ENCODE results near the gene SLC28A1.
A peak's percentile ranks its signal among the peaks of the same experiment; 100 is the strongest.
"Not testable (repeated sequence)": the region's sequence is repeated elsewhere in the genome, so short reads cannot be mapped to it uniquely, and the experiment has no call there.

Gene SLC28A1

DNA sequence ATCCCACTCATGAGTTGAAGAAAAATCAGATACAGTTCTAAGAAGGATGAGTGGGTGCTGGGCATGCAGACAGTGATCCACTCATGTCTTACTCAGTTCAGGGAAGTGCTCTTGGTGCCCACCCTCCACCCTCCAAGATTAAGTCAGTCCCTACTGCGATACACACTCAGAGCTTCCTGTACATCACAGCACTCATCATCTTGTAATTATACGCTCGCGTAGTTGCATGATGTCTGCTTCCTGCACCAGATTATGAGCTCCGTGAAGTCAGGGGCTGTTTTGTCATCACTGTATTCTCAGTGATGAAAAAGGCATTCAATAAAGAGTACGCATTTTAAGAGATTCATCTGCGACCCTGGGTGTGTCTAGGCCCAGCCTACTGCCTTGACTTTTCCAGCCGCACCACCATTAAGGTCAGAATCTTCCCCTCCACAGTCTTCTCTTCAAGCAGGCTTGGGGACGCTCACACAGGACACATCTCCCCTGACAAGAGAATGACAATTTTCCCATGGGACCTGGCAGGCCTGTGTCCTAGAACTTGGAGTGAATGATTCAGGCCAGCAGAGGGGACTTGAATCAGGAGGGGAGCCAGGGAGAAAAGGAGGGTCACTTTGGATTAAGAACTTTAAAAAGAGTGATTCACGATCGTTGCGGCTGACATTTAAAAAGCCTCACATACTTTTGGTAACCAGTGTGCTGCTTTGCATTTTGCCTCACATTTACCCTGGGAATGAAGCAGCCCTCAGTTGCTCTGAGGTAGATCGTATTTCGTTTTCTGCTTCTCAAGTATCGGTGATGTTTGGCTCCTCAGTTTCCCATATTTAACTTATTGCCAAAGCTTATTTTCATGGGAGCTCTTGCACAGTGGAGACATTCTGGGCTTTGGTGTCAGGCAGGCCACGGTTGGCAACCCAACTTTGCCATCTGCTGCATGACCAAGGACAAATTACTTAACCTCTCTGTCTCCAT, 89.3 kb downstream of the SLC28A1 start:
- no peak for DNase-seq

- DNase-seq: no peak
Observed at GRCh38 chr15:84975871-84976351, 91.4 kb downstream of the SLC28A1 start.

DNA sequence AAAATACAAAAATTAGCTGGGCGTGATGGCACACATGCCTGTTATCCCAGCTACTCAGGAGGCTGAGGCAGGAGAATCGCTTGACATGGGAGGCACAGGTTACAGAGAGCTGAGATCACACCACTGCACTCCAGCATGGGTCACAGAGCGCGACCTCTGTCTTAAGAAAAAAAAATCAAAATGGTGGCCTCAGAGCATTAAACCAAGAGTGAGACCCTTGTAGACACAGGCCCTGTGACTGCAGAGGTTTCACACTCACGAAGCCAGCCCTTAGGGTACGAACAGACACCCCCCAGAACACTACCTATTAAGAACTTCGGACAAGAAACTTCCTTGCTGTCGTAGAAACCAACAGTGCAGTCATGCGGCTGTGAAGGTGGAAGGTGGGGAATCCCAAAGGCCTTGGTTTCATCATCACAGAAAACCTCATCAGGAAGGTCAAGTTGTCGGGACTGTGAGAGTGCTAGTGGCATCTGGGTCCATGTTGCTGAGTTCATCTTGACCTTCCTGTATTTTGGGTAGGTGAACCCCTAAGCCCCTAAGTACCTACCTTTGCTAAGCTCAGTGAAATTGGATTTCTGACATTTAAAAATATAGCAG, 92.4 kb downstream of the SLC28A1 start:
- no peak for DNase-seq

DNA sequence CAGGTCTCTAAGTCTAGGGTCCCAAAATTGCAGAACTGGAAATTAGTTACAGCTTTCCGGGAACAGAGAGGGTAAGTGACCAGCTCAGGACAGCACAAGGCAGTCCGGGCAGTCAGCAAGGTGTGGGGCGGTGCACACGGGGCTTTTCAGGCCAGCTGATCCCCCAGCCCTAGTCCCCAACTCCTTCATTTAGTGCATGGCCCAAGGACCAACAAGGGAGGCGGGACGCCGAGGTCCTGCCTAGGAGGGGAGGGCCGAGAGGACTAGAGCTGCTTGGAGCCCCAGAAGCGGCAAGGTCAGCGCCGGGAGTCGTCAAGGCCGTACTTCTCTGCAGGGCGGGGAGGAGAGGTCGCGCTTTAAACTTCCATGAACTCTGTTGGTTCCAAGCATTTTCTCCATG, 95.2 kb downstream of the SLC28A1 start:
- DNase-seq: no peak

GRCh38 chr15:84980196-84981053, 96.0 kb downstream of the SLC28A1 start:
- peak; percentile 2 for DNase-seq

- peak; percentile 20 for DNase-seq
Observed at GRCh38 chr15:84981054-84981710, 96.7 kb downstream of the SLC28A1 start.

DNA sequence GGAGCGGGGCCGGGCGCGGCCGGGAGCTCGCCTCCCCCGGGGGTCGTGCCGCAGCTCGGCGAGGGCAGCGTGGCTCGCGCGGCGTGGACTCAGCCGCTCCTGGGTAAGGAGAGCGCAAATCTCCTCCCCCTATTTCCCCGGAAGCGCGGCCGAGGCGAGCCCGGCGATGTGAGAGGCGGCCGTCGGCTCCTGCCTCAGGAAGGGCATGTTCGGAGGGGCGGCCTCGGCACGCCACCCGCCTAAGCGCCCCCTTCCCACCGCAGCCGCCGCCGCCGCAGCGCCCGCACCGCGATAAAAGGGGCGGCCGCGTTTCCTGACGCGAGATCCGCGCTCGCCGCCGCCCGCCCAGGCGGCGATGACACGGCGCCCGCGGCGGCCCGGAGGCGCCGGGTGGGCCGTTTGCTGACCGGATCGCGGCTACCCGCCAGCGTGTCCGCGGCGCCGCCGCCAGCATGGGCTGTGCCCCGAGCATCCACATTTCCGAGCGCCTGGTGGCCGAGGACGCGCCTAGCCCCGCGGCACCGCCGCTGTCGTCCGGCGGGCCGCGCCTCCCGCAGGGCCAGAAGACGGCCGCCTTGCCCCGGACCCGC, 97.3 kb downstream of the SLC28A1 start, which contains the start of gene PDE8A:
Gene PDE8A (plus strand): TSS at position 146 of the 590 bp plus-strand sequence. CDS start 307 bp downstream, at position 453.
- no peak for DNase-seq

DNA sequence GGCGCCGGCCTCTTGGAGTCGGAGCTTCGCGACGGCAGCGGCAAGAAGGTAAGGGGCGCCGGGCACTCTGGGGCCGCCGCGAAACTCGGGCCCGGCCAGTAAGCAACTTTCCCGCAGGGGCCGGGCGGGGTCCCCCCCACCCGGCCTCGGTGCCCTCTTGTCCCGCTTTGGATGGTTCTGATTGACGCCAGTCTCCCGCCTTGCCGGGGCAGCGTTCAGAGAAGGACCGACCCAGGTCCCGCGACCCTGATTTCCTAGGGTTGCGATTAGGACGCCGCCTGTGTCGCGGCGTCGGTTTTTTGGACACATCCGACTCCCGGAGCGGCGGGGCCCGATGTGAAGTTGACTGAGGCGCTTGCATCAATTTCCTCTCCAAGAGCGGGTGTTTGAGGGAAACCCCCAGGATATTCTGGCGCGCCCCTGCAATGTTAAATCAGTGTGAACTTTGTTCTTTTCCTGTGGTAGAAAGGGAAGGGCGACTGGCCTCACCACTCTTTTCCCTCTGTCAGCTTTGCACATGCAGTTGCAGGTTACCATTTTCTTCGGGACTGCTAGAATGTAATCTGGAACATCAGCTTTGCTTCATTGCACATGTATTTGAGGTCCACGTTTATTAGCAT, 97.9 kb downstream of the SLC28A1 start:
- no peak for DNase-seq

GRCh38 chr15:84983294-84983693, 98.8 kb downstream of the SLC28A1 start:
- DNase-seq: no peak

- no peak for DNase-seq
Observed at GRCh38 chr15:84983711-84984110, 99.2 kb downstream of the SLC28A1 start.

- DNase-seq: no peak
Observed at GRCh38 chr15:84985158-84985557, 100.7 kb downstream of the SLC28A1 start.

DNA sequence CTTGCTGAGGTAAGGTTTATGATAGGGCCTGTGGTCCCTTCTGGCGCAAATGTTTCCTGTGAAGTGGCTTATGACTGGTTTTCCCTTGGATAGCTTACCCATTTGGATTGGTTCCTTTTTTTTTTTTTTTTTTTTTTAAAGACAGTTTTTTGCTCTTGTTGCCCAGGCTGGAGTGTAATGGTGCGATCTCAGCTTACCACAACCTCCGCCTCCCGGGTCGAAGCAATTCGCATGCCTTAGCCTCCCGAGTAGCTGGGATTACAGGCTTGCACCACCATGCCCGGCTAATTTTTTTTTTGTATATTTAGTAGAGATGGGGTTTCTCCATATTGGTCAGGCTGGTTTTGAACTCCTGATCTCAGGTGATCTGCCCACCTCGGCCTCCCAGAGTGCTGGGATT, 102.9 kb downstream of the SLC28A1 start:
- not testable (repeated sequence) for DNase-seq

- DNase-seq: no peak
Observed at GRCh38 chr15:84987949-84988624, 103.6 kb downstream of the SLC28A1 start.

DNA sequence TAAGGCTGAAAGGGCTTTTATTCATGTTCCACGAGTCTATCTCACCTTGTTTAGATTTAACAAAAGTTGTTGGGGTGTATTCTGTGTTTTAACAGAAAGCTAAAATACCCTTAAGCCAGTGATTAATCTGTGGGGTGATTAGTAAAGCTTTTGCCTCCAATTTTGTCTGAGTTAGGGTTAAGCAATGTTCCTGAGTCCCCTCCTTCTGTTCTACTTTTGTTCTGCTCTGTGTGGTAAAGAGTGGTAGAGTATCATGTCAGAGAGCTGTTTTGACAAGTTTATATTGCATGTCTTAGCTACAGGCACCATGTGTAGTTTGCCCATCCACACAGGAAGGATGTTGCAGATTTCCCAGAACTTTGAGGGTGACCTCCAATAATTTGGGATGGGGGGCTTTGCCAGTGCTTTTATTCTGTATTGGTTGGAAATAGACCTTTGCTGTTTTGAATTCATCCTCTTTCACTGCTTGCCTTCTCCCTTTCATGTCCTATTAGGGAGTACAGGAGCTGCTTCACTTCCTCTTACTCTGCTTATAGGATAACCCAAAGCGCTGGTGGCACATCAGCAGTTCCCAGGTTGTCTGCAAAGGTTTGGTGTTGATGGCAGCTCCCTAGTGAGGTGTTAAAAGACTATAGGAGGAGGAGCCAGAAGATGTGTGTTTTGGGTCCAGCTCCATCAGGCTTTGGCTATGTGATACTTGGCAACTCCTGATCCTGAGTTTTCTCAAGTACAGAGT, 104.6 kb downstream of the SLC28A1 start:
- no peak for DNase-seq

GRCh38 chr15:84990507-84990906, 106.0 kb downstream of the SLC28A1 start:
- no peak for DNase-seq

- no peak for DNase-seq
Observed at GRCh38 chr15:84991014-84991712, 106.7 kb downstream of the SLC28A1 start.

DNA sequence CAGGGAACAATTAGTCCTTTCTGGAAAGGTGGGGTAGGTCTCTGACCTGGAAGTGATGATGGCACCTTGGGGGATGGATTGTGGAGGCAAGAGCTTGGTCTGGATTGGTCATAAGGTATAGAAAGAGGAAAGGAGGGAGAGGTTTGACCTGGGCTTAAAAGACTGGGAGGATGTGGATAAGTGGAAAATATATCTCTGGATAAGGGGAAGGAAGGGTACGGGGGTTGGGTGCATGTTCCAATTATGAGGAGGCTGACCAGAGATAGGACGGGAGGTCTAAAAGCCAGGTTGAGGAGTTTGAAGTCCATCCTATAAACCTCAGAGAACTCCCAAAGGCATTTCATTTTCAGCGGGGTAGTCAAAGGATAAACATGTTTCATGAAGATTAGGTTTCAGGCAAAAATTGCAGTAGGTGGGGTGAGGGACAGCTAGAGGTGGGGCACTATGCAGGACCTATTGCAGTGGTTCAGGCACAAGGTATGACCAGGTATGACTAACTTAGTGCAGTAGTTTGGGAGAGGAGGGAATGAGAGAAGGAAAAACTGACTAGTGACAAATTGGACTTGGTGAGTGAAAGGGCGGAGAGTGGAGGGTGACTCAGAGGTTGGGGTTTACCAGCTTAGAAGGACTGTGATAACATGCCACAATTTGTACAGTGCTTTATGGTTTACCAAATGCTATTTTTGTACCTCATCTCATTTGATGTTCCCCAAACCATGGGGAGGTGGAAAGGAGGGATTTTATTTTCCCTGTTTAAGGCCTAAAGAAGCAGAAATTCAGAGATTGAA, 107.9 kb downstream of the SLC28A1 start:
- DNase-seq: no peak
